GM23338 (cell line): ENCODE measurements around the gene SPNS1.

ENCODE experiments used
- CREB1 ChIP-seq: fragments of 250-450 bp; sonication (Bioruptor Pico); IDR thresholded peaks from 2 replicates; pipeline ENCODE4 v1.5.0; 2020; ENCODE audit warnings: low read depth, mild to moderate bottlenecking, moderate library complexity
- CTCF ChIP-seq, 2 experiments: fragments of 200-600 bp in 1 of 2; sonication (generic) in 1 of 2; conservative IDR thresholded peaks; 2 replicates each; pipeline versions ENCODE4 v1.5.1 to v1.6.1; 2016 to 2017; ENCODE audit warnings: antibody characterized with exemption in 2 of 2, low read depth in 2 of 2, mild to moderate bottlenecking in 2 of 2, moderate library complexity in 1 of 2
- ETS1 ChIP-seq: IDR thresholded peaks from 2 replicates; pipeline ENCODE4 v1.6.1; 2016; ENCODE audit warnings: antibody characterized with exemption
- EZH2 ChIP-seq: fragments of 200-600 bp; sonication (generic); IDR thresholded peaks from one replicate; pipeline ENCODE4 v1.8.0; 2017; ENCODE audit warnings: antibody characterized with exemption, mild to moderate bottlenecking, low read depth; ENCODE audit not compliant: unreplicated experiment
- EZH2phosphoT487 ChIP-seq: fragments of 200-600 bp; sonication (generic); IDR thresholded peaks from one replicate; pipeline ENCODE4 v1.8.1; 2018; ENCODE audit warnings: antibody characterized with exemption; ENCODE audit not compliant: unreplicated experiment
- JUNB ChIP-seq: IDR thresholded peaks from one replicate; pipeline ENCODE4 v1.6.1; 2016; ENCODE audit warnings: antibody characterized with exemption; ENCODE audit not compliant: unreplicated experiment
- NANOG ChIP-seq: IDR thresholded peaks from 2 replicates; pipeline ENCODE4 v1.6.1; 2016; ENCODE audit warnings: antibody characterized with exemption, borderline replicate concordance
- POLR2AphosphoS5 ChIP-seq: IDR thresholded peaks from 2 replicates; pipeline ENCODE4 v1.6.1; 2016; ENCODE audit warnings: antibody characterized with exemption, low read depth
- REST ChIP-seq: IDR thresholded peaks from one replicate; pipeline ENCODE4 v1.6.1; 2018; ENCODE audit warnings: antibody characterized with exemption; ENCODE audit not compliant: unreplicated experiment
- STAT1 ChIP-seq: IDR thresholded peaks from one replicate; pipeline ENCODE4 v1.6.1; 2016; ENCODE audit warnings: antibody characterized with exemption; ENCODE audit not compliant: unreplicated experiment
- ZNF114 ChIP-seq: fragments of 250-450 bp; sonication (Bioruptor Pico); IDR thresholded peaks from 2 replicates; pipeline ENCODE4 v1.5.0; 2020; ENCODE audit warnings: mild to moderate bottlenecking, moderate library complexity
- ZNF331 ChIP-seq: fragments of 250-450 bp; sonication (Bioruptor Pico); IDR thresholded peaks from 2 replicates; pipeline ENCODE4 v1.5.0; 2020; ENCODE audit warnings: low read depth, mild to moderate bottlenecking, moderate library complexity

GRCh38 chr16:28951410-28951943 lies 23.1 kb upstream of the SPNS1 start:
- TF ChIP-seq CTCF (conservative IDR thresholded peaks at IDR 0.05; ENCODE audit: low read depth in 2 of 2) = no peak
- no peak for TF ChIP-seq EZH2
- no peak for TF ChIP-seq REST
- no peak for TF ChIP-seq CREB1 (CRISPR knock-in tag)
- TF ChIP-seq POLR2AphosphoS5 = no peak
- TF ChIP-seq NANOG = no peak
- no peak for TF ChIP-seq JUNB
- no peak for TF ChIP-seq ZNF331 (CRISPR knock-in tag)
- no peak for TF ChIP-seq ZNF114 (CRISPR knock-in tag)
- TF ChIP-seq ETS1 = no peak
- no peak for TF ChIP-seq EZH2phosphoT487
- TF ChIP-seq STAT1 = no peak
